Measurements from ENCODE around the gene KRTCAP2.

DNA sequence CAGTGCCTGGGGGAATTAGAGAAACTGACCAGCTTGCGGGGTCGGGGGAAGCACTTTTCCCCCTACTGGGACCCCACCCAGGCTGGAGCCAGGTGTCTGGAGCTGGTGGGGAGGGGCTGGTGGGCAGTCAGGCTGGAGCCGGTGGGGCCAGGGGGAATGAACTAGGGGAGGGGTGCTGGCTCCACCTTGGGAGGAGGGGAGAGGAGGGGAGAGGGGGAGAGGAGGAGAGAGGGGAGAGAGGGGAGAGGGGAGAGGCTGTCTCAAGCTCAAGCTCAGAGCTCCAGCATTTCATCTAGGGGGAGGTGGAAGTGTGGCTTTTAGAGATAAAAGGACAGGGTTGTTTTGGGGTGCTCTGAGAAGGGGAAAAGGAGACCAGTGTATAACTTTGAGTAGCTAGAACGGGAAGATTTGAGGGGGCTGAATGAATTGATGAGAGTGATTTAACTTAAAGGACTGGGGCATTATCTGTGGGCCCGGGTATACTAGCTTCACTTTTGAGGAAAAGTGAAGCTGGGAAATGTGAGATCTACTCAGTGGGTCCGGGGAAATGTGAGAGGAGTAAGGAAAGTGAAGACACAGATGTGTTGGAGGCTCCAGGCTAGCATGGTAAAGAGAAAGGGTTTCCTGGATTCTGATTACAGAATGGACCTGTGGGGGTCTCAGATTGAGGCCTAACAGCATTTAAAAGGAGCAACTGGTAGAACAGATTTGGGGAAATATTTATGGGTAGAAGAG is 42.7 kb downstream of the KRTCAP2 start:
- TF ChIP-seq, protein P1, sequence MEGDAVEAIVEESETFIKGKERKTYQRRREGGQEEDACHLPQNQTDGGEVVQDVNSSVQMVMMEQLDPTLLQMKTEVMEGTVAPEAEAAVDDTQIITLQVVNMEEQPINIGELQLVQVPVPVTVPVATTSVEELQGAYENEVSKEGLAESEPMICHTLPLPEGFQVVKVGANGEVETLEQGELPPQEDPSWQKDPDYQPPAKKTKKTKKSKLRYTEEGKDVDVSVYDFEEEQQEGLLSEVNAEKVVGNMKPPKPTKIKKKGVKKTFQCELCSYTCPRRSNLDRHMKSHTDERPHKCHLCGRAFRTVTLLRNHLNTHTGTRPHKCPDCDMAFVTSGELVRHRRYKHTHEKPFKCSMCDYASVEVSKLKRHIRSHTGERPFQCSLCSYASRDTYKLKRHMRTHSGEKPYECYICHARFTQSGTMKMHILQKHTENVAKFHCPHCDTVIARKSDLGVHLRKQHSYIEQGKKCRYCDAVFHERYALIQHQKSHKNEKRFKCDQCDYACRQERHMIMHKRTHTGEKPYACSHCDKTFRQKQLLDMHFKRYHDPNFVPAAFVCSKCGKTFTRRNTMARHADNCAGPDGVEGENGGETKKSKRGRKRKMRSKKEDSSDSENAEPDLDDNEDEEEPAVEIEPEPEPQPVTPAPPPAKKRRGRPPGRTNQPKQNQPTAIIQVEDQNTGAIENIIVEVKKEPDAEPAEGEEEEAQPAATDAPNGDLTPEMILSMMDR (conservative IDR thresholded peaks at IDR 0.05): no peak
- TF ChIP-seq ZFX (IDR thresholded peaks at IDR 0.05): no peak

Measured in C4-2B (cell line).